K562 (cell line): Measurements from ENCODE around the gene ATIC. TPM values are rescaled to one million over a fixed set of nuclear protein-coding genes. Genes with fewer than 3 reads are reported as not detected.

Source experiments
- ATF1 ChIP-seq, 2 experiments: fragments of 450-650 bp in 1 of 2; IDR thresholded peaks; 2 replicates each; pipeline ENCODE4 v1.6.1; 2016; ENCODE audit warnings: missing compliant biosample characterization in 1 of 2, missing genetic modification characterization in 1 of 2
- BCLAF1 ChIP-seq, 2 experiments: fragments of 450-650 bp in 1 of 2; IDR thresholded peaks; 2 replicates each; pipeline ENCODE4 v1.6.1; 2011 to 2017; ENCODE audit warnings: low read depth in 2 of 2, antibody characterized with exemption in 1 of 2, borderline replicate concordance in 1 of 2, low read length in 1 of 2, mild to moderate bottlenecking in 1 of 2, mixed read lengths in 1 of 2; ENCODE audit not compliant: control insufficient read depth in 1 of 2
- BCOR ChIP-seq: fragments of 450-650 bp; IDR thresholded peaks from 2 replicates; pipeline ENCODE4 v1.6.1; 2016
- CBX1 ChIP-seq: sonication (generic); IDR thresholded peaks from 2 replicates; pipeline ENCODE4 v1.6.1; 2016; ENCODE audit warnings: antibody characterized with exemption, low read depth, mild to moderate bottlenecking
- CEBPB ChIP-seq: fragments of 450-650 bp; IDR thresholded peaks from 2 replicates; pipeline ENCODE4 v1.6.1; 2016; ENCODE audit warnings: missing genetic modification characterization, missing compliant biosample characterization
- EP300 ChIP-seq: IDR thresholded peaks from 2 replicates; pipeline ENCODE4 v1.6.1; 2012; ENCODE audit warnings: low read length, improper control_type of control experiment
- FOXM1 ChIP-seq, 2 experiments: fragments of 450-650 bp in 1 of 2; sonication (generic) in 1 of 2; formaldehyde crosslinking in 1 of 2; IDR thresholded peaks; 2 replicates each; pipeline versions ENCODE4 v1.6.1 to v1.9.0; 2017 to 2022; ENCODE audit warnings: low read depth in 2 of 2, mild to moderate bottlenecking in 2 of 2, missing genetic modification reagents in 1 of 2, moderate library complexity in 1 of 2
- GTF2E2 ChIP-seq: fragments of 200-800 bp; sonication (Bioruptor generic); IDR thresholded peaks from 2 replicates; pipeline ENCODE4 v1.6.1; 2016; ENCODE audit warnings: missing genetic modification characterization, missing compliant biosample characterization
- MAX ChIP-seq: sonication (generic); formaldehyde crosslinking; IDR thresholded peaks from 2 replicates; pipeline ENCODE4 v1.9.0; 2022; ENCODE audit warnings: mild to moderate bottlenecking, missing genetic modification reagents
- MBD2 ChIP-seq: sonication (generic); IDR thresholded peaks from 2 replicates; pipeline ENCODE4 v1.6.1; 2016; ENCODE audit warnings: low read depth, borderline replicate concordance
- SFPQ ChIP-seq: fragments of 200-400 bp; formaldehyde crosslinking; IDR thresholded peaks from 2 replicates; pipeline ENCODE4 v1.6.1; 2017; ENCODE audit warnings: mild to moderate bottlenecking, low read depth, low read length, moderate library complexity
- TCFL5 ChIP-seq: fragments of 250-450 bp; sonication (Bioruptor Pico); conservative IDR thresholded peaks from 2 replicates; pipeline ENCODE4 v1.6.1; 2021; ENCODE audit warnings: mild to moderate bottlenecking, moderate library complexity, matching md5 sums
- TEAD1 ChIP-seq, 2 experiments: fragments of 450-650 bp in 1 of 2; sonication (generic) in 1 of 2; formaldehyde crosslinking; IDR thresholded peaks; 2 replicates each; pipeline versions ENCODE4 v1.4.0 to v1.8.0; 2020 to 2022; ENCODE audit warnings: mild to moderate bottlenecking in 2 of 2, missing genetic modification reagents in 1 of 2
- ZNF175 ChIP-seq: fragments of 200-800 bp; sonication (Bioruptor generic); IDR thresholded peaks from 2 replicates; pipeline ENCODE4 v1.6.1; 2016; ENCODE audit warnings: low read depth, mild to moderate bottlenecking, missing genetic modification characterization, missing compliant biosample characterization
- ZNF316 ChIP-seq: fragments of 450-650 bp; IDR thresholded peaks from 2 replicates; pipeline ENCODE4 v1.6.1; 2016
- ZNF76 ChIP-seq: fragments of 250-450 bp; sonication (Bioruptor Pico); IDR thresholded peaks from 2 replicates; pipeline ENCODE4 v1.4.0; 2020; ENCODE audit warnings: mild to moderate bottlenecking, moderate library complexity, borderline replicate concordance
- polyA plus RNA-seq, 8 experiments: library from polyadenylated mRNA; depleted of rRNA in 4 of 8; stranded (reverse) in 5 of 8; unstranded in 3 of 8; fragments of >200 nt; fragmentation: Nextera tagmentation in 2 of 8; fragmentation: Illumina TruSeq in 1 of 8; extraction: Ambion mirVana in 2 of 8; extraction: Trizol in 1 of 8; gene quantifications; 2 replicates each; pipeline versions ENCODE4 v1.2.1 to v1.2.3, GENCODE V29; 2011 to 2014; ENCODE audit warnings: inconsistent platforms in 1 of 8, missing spikeins in 1 of 8
- total RNA-seq, 7 experiments: library from RNA; depleted of rRNA in 6 of 7; stranded (reverse); fragments of >200 nt in 6 of 7; fragmentation: Illumina TruSeq in 2 of 7; extraction: Trizol in 2 of 7; gene quantifications; 2 replicates each; pipeline versions ENCODE4 v1.2.1 to v1.2.3, GENCODE V29; 2011 to 2021; ENCODE audit warnings: low replicate concordance in 1 of 7
- TF ChIP-seq, protein P1 (sequence below): IDR thresholded peaks from 2 replicates; pipeline ENCODE4 v1.6.1; 2012; ENCODE audit warnings: low read depth, low read length, improper control_type of control experiment, borderline replicate concordance

The ATIC gene
- total and polyA plus RNA-seq, 9 of the 15 experiments (the other 6 are each of a cell fraction or from before 2014, with no cell fraction given), result 45.6 to 480 (median 212) TPM

DNA sequence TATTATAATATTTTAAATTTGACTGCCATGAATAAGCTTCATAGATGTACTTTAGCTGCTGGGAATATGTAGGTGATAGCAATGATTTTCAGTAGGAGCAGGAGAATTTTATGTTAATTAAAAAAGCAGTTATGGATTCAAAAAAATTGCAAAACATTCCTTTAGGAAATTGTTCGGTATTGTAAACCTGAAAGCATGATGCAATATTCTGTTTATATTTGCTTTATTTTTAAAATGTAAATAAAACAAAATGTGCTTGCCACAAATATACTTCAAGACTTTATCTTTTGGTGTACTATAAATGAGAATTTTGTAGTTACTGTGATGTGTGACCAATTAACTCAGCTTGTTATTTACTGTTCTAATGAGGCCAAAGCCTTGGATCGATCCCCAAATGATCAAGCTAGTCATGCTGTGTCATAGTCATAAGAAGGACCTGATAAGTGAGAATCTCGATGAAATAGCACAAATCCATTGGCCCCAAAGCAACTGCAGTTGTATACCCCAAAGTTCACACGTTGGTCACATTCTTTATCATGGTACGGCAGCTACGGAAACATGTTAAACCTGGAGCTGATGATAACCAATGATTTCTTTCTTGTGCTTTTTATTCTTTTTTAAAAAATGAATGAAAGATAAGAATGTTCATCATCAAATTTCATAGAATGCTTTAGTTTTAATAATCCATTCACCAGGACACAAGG is 23.6 kb upstream of the ATIC start (continued):
- TF ChIP-seq, protein P1, sequence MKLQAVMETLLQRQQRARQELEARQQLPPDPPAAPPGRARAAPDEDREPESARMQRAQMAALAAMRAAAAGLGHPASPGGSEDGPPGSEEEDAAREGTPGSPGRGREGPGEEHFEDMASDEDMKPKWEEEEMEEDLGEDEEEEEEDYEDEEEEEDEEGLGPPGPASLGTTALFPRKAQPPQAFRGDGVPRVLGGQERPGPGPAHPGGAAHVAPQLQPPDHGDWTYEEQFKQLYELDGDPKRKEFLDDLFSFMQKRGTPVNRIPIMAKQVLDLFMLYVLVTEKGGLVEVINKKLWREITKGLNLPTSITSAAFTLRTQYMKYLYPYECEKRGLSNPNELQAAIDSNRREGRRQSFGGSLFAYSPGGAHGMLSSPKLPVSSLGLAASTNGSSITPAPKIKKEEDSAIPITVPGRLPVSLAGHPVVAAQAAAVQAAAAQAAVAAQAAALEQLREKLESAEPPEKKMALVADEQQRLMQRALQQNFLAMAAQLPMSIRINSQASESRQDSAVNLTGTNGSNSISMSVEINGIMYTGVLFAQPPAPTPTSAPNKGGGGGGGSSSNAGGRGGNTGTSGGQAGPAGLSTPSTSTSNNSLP, result peak; percentile 86; the same call in 1 of the 2 replicates
- TF ChIP-seq MAX (CRISPR knock-in tag) (no peak), BCOR (no peak), SFPQ (no peak), TCFL5 (CRISPR knock-in tag) (no peak), CBX1 (no peak), ZNF316 (peak; percentile 96), MBD2 (peak; percentile 57; the same call in 1 of the 2 replicates), GTF2E2 (tag) (no peak), ZNF76 (CRISPR knock-in tag) (no peak), BCLAF1 (IDR thresholded peaks at IDR 0.05; ENCODE audit: borderline replicate concordance in 1 of 2, control insufficient read depth in 1 of 2, low read depth in 2 of 2, low read length in 1 of 2) (no peak), EP300 (peak; percentile 95), ZNF175 (no peak), CEBPB (tag) (peak; percentile 85), ATF1 (CRISPR knock-in tag; IDR thresholded peaks at IDR 0.05) (no peak), ATF1 (tag; IDR thresholded peaks at IDR 0.05) (peak; percentile 58; the same call in 1 of the 2 replicates), FOXM1 (IDR thresholded peaks at IDR 0.05; ENCODE audit: low read depth) (peak; percentile 73), FOXM1 (CRISPR knock-in tag; IDR thresholded peaks at IDR 0.05; ENCODE audit: low read depth) (no peak), TEAD1 (CRISPR knock-in tag; IDR thresholded peaks at IDR 0.05) (no peak)
